Measurements from ENCODE around the gene RASA2. TPM values are rescaled to one million over a fixed set of nuclear protein-coding genes. Genes with fewer than 3 reads are reported as not detected.

The RASA2 gene
- total and polyA plus RNA-seq, 2 of the 8 experiments (the other 6 are each of a cell fraction or from before 2014, with no cell fraction given) = 3.5 to 15.9 TPM

DNA sequence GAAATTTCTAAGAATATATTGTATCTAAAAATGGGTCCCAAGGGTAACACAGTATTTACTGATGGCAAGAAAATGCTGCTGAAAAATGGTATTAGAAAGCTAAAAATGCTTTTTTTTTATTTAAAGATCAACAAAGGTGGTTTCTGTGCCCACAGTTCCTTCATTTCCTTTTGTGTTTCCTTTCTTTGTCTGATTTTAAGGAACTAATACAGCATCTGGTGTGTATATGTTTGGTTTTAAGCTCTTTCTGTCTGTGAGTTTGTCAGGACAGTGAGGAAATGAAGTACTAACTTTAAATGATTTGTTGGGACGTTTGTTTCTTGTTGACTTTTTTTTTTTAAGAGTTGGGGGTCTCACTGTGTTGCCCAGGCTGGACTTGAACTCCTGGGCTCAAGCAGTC is 38.2 kb downstream of the RASA2 start (continued):
- TF ChIP-seq SRF (IDR thresholded peaks at IDR 0.05; ENCODE audit: low read depth, low read length) = no peak
- no peak for TF ChIP-seq TCF12 (IDR thresholded peaks at IDR 0.05; ENCODE audit: low read depth, low read length)
- TF ChIP-seq, protein P1, sequence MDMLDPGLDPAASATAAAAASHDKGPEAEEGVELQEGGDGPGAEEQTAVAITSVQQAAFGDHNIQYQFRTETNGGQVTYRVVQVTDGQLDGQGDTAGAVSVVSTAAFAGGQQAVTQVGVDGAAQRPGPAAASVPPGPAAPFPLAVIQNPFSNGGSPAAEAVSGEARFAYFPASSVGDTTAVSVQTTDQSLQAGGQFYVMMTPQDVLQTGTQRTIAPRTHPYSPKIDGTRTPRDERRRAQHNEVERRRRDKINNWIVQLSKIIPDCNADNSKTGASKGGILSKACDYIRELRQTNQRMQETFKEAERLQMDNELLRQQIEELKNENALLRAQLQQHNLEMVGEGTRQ (IDR thresholded peaks at IDR 0.05; ENCODE audit: low read length) = no peak
- TF ChIP-seq CREB1 (IDR thresholded peaks at IDR 0.05) = no peak

All from H1 (cell line).